K562 (cell line): ENCODE results near the gene DUSP3. TPM values are rescaled to one million over a fixed set of nuclear protein-coding genes. Genes with fewer than 3 reads are reported as not detected.
A peak's percentile ranks its signal among the peaks of the same experiment; 100 is the strongest.

Experiments used
- ATAC-seq: fragments of 200-7000 bp; cut with Tn5 transposase; 3 replicates; pipeline ENCODE4 v1.9.1; 2020; ENCODE audit warnings: moderate library complexity
- BruUV-seq: library from RNA; stranded (reverse); fragments of 400-500 nt; replicated peaks from 2 replicates; lab custom pipeline; 2021; lab: Mats Ljungman, UMichigan
- CTCF ChIA-PET: fragments of 300-600 bp; formaldehyde crosslinking; extraction: SDS; loops from one replicate; lab custom pipeline; 2021; ENCODE audit warnings: low intra/inter-chr PET ratio; lab: Yijun Ruan, JAX
- POLR2A ChIA-PET: fragments of 300-600, 350-650 bp; sonication (Branson Sonifier 250); formaldehyde crosslinking; extraction: SDS; loops from one replicate; lab custom pipeline; 2021; ENCODE audit warnings: antibody characterized with exemption, inconsistent platforms; lab: Yijun Ruan, JAX
- DNase-seq, 4 experiments: peaks; one replicate each; pipeline versions ENCODE4 v3.0.0 to v3.0.0-alpha.2; 2011 to 2018; ENCODE audit warnings: low spot score in 3 of 4, mixed read lengths in 3 of 4; ENCODE audit errors: extremely low read depth in 1 of 4
- FAIRE-seq: peaks from 2 replicates; lab custom pipeline; 2011; peaks lifted over from hg19 to GRCh38; lab: Jason Lieb, UNC
- H2AFZ ChIP-seq: 2 replicates; pipeline ENCODE4 v1.6.0; 2011; ENCODE audit warnings: low read depth, low read length, control low read depth, inconsistent platforms
- H3K27ac ChIP-seq: fragments of 200-600 bp; 3 replicates; pipeline ENCODE4 v1.8.0; 2011; ENCODE audit warnings: low read depth, mild to moderate bottlenecking, control low read depth, inconsistent platforms, low read length, moderate library complexity, mixed read lengths; ENCODE audit errors: extremely low read depth
- H3K27me3 ChIP-seq, 2 experiments: fragments of 300-600 bp in 1 of 2; 2 replicates in 1 of 2; 3 replicates in 1 of 2; pipeline versions ENCODE4 v1.6.0 to v1.8.0; 2011; ENCODE audit warnings: inconsistent platforms in 2 of 2, low read length in 2 of 2, mild to moderate bottlenecking in 1 of 2, mixed read lengths in 1 of 2, moderate library complexity in 1 of 2; ENCODE audit not compliant: control insufficient read depth in 2 of 2, insufficient read depth in 2 of 2
- H3K36me3 ChIP-seq: fragments of 300-600 bp; 3 replicates; pipeline ENCODE4 v1.8.0; 2011; ENCODE audit warnings: mild to moderate bottlenecking, low read length, inconsistent platforms; ENCODE audit not compliant: control insufficient read depth, insufficient read depth
- H3K4me1 ChIP-seq, 2 experiments: fragments of 200-600 bp in 1 of 2; replicated peaks in 1 of 2; 2 replicates in 1 of 2; 3 replicates in 1 of 2; pipeline versions ENCODE4 v1.5.1 to v1.8.0; 2011; ENCODE audit warnings: inconsistent platforms in 2 of 2, low read length in 2 of 2, mild to moderate bottlenecking in 1 of 2, mixed read lengths in 1 of 2, moderate library complexity in 1 of 2; ENCODE audit not compliant: control insufficient read depth in 2 of 2, insufficient read depth in 2 of 2
- H3K4me2 ChIP-seq: 2 replicates; pipeline ENCODE4 v1.6.1; 2011; ENCODE audit warnings: low read length, control low read depth, inconsistent platforms, mixed read lengths; ENCODE audit not compliant: insufficient read depth
- H3K4me3 ChIP-seq: fragments of 200-600 bp; sonication (generic), shearing (Covaris generic); 2 replicates; pipeline ENCODE4 v1.5.1; 2016; ENCODE audit warnings: control low read depth, inconsistent platforms
- H3K79me2 ChIP-seq: fragments of 200-600 bp; 3 replicates; pipeline ENCODE4 v1.8.0; 2011; ENCODE audit warnings: low read length, inconsistent platforms; ENCODE audit not compliant: control insufficient read depth, insufficient read depth
- H3K9ac ChIP-seq, 2 experiments: 2 replicates each; pipeline versions ENCODE4 v1.6.0 to v1.6.1; 2011; ENCODE audit warnings: low read depth in 2 of 2, low read length in 2 of 2, control low read depth in 1 of 2, inconsistent platforms in 1 of 2, mild to moderate bottlenecking in 1 of 2, mixed read lengths in 1 of 2; ENCODE audit not compliant: insufficient read depth in 1 of 2
- H3K9me1 ChIP-seq: one replicate; pipeline ENCODE4 v1.6.0; 2011; ENCODE audit warnings: inconsistent platforms, mild to moderate bottlenecking, low read length, moderate library complexity; ENCODE audit not compliant: control insufficient read depth, insufficient read depth
- H3K9me3 ChIP-seq: replicated peaks from 2 replicates; pipeline ENCODE4 v1.5.1; 2011; ENCODE audit warnings: low read depth, low read length, inconsistent platforms; ENCODE audit not compliant: control insufficient read depth, insufficient read depth
- H4K20me1 ChIP-seq: replicated peaks from 2 replicates; pipeline ENCODE4 v1.6.1; 2011; ENCODE audit warnings: low read length, inconsistent platforms, mixed read lengths; ENCODE audit not compliant: control insufficient read depth, insufficient read depth
- GTF2A2 ChIP-seq: IDR thresholded peaks from 2 replicates; pipeline ENCODE4 v1.6.1; 2016; ENCODE audit warnings: mild to moderate bottlenecking, missing genetic modification characterization, missing compliant biosample characterization
- HDAC2 ChIP-seq: fragments of 450-650 bp; IDR thresholded peaks from 2 replicates; pipeline ENCODE4 v1.6.1; 2016; ENCODE audit warnings: mild to moderate bottlenecking
- HIVEP1 ChIP-seq: fragments of 250-450 bp; sonication (Bioruptor Pico); IDR thresholded peaks from 2 replicates; pipeline ENCODE4 v1.4.0; 2020; ENCODE audit warnings: mild to moderate bottlenecking
- HMG20A ChIP-seq: fragments of 450-650 bp; formaldehyde crosslinking; conservative IDR thresholded peaks from 2 replicates; pipeline ENCODE4 v1.4.0; 2020; ENCODE audit warnings: mild to moderate bottlenecking, mixed read lengths
- POLR2G ChIP-seq: fragments of 200-400 bp; formaldehyde crosslinking; IDR thresholded peaks from 2 replicates; pipeline ENCODE4 v1.6.1; 2017; ENCODE audit warnings: low read depth, mild to moderate bottlenecking, antibody characterized with exemption, low read length, moderate library complexity
- SAP30 ChIP-seq: fragments of 200-600 bp; sonication (generic); IDR thresholded peaks from 2 replicates; pipeline ENCODE4 v1.6.1; 2012; ENCODE audit warnings: borderline replicate concordance, low read depth, mild to moderate bottlenecking, moderate library complexity, low read length, control low read depth, inconsistent platforms; ENCODE audit not compliant: insufficient read depth, poor library complexity, severe bottlenecking
- TAL1 ChIP-seq: fragments of 450-650 bp; IDR thresholded peaks from 2 replicates; pipeline ENCODE4 v1.6.1; 2016; ENCODE audit warnings: mild to moderate bottlenecking
- WGBS: fragments of 100-300 bp; shearing (Covaris generic); methylation state at CpG from one replicate; pipeline ENCODE4 v1.1.6; 2016; ENCODE audit warnings: low coverage, mixed read lengths; ENCODE audit not compliant: insufficient coverage; ENCODE audit errors: missing lambda C conversion rate; 5-methylcytosine and 5-hydroxymethylcytosine counted together
- in situ Hi-C: fragments of 300-500 bp; cut with MboI; formaldehyde crosslinking; loops from 4 replicates; pipeline ENCODE4 v1.15.0; 2018; ENCODE audit warnings: inconsistent platforms, mixed read lengths
- intact Hi-C: fragments of 100-400 bp; cut with micrococcal nuclease; formaldehyde crosslinking; loops from 2 replicates; pipeline ENCODE4 v1.14.2; 2022
- polyA plus RNA-seq, 8 experiments: library from polyadenylated mRNA; depleted of rRNA in 4 of 8; stranded (reverse) in 5 of 8; unstranded in 3 of 8; fragments of >200 nt; fragmentation: Nextera tagmentation in 2 of 8; fragmentation: Illumina TruSeq in 1 of 8; extraction: Ambion mirVana in 2 of 8; extraction: Trizol in 1 of 8; gene quantifications; 2 replicates each; pipeline versions ENCODE4 v1.2.1 to v1.2.3, GENCODE V29; 2011 to 2014; ENCODE audit warnings: inconsistent platforms in 1 of 8, missing spikeins in 1 of 8
- total RNA-seq, 7 experiments: library from RNA; depleted of rRNA in 6 of 7; stranded (reverse); fragments of >200 nt in 6 of 7; fragmentation: Illumina TruSeq in 2 of 7; extraction: Trizol in 2 of 7; gene quantifications; 2 replicates each; pipeline versions ENCODE4 v1.2.1 to v1.2.3, GENCODE V29; 2011 to 2021; ENCODE audit warnings: low replicate concordance in 1 of 7
- TF ChIP-seq, protein P1 (sequence below): IDR thresholded peaks from 2 replicates; pipeline ENCODE4 v1.6.1; 2012; ENCODE audit warnings: low read depth, low read length, improper control_type of control experiment, borderline replicate concordance
- TF ChIP-seq, protein P2 (sequence below): fragments of 250-450 bp; sonication (Bioruptor Pico); IDR thresholded peaks from 2 replicates; pipeline ENCODE4 v1.6.1; 2021; ENCODE audit warnings: mild to moderate bottlenecking

Gene DUSP3
- total and polyA plus RNA-seq, 9 of the 15 experiments (the other 6 are each of a cell fraction or from before 2014, with no cell fraction given) = 4.1 to 19.8 (median 12.3) TPM

DNA sequence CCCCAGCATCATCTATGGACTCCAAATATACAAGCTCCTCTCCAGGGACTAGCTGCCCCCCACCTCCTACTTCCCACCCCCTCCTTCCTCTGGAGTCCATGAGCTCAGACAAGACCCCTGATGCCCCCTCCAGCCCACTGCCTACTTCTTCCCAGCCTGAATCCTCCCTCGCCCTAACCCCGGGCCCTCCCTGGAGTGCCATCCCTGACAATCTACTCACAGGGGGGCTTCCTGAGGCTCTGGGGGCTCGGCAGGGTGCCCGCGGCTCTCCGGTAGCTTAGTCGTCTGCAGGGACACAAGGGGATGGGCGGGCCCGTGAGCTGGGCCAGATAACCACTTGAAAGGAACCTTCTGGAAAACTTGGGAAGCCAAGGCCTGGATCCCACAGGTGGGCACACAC lies 39.0 kb upstream of the DUSP3 start (continued):
- TF ChIP-seq, protein P1, sequence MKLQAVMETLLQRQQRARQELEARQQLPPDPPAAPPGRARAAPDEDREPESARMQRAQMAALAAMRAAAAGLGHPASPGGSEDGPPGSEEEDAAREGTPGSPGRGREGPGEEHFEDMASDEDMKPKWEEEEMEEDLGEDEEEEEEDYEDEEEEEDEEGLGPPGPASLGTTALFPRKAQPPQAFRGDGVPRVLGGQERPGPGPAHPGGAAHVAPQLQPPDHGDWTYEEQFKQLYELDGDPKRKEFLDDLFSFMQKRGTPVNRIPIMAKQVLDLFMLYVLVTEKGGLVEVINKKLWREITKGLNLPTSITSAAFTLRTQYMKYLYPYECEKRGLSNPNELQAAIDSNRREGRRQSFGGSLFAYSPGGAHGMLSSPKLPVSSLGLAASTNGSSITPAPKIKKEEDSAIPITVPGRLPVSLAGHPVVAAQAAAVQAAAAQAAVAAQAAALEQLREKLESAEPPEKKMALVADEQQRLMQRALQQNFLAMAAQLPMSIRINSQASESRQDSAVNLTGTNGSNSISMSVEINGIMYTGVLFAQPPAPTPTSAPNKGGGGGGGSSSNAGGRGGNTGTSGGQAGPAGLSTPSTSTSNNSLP = no peak
- TF ChIP-seq GTF2A2 (no peak), HMG20A (no peak), SAP30 (no peak), HIVEP1 (CRISPR knock-in tag) (no peak), TAL1 (no peak)

DNA sequence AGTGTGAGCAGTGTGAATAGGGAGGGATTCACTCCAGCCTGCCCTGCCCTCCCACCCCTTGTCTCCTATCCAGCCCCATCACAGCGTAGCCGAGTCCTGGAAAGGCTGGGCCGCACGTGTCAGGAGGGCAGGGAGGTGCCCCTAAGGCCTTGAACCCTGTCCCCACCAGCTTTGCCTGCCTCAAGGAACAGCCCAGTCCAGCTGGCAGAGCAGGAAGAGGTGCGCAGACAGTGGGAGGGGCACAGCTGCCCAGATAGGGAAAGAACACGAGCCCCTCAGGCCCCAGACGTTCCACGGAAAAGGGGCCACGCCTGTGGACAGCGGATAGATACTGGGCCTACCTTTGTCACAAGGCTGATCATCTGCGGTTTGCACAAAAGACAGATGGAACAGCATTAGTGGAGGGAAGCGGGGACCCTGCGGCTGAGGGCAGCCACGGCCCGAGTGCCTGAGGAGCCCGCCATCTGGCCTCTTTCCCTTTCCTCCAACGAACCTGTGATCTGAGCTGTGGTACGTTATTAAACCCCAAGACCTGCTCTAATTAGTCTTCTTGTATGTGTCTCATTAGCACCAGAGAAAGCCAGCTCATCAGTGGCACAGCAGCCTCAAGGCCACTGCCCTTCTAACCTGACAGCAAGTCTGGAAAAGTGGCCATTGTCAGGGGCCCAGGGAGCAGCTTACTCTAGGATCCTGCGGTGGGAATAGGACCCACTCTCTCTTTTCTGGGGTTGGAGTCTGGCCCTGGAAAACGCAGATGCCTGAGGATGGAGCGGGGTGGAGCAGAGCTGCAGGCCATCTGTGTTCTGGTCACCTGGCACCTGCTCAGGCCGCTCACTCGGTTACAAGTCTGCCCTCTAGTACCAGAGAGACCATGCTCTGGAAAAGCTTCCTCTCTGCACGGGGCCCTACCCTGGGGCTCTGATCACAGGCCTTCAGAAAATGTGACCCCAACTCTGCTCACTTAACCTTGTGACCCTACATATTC lies 37.9 kb upstream of the DUSP3 start:
- Histone ChIP-seq H4K20me1 (no peaks in the 10 kb centered on the region), H3K27me3 (0 out of 5 replicates have a peak, but pooled peaks cover 0 to 9% of the 10 kb centered on the region in 2 experiments), H3K27ac (no peak overlapping the region), H3K4me1 (peaks cover 0 to 3% of the 10 kb centered on the region in 2 experiments; a peak in 1 of 5 replicates), H2AFZ (no peak overlapping the region), H3K4me3 (no peak overlapping the region), H3K4me2 (no peak overlapping the region), H3K79me2 (no peaks in the 10 kb centered on the region), H3K36me3 (no peaks in the 10 kb centered on the region), H3K9me1 (no peaks in the 10 kb centered on the region), H3K9ac (no peak overlapping the region), H3K9me3 (no peaks in the 10 kb centered on the region)
- ATAC-seq (no peak), DNase-seq (no peak), FAIRE-seq (no peak)
- TF ChIP-seq, protein P2, sequence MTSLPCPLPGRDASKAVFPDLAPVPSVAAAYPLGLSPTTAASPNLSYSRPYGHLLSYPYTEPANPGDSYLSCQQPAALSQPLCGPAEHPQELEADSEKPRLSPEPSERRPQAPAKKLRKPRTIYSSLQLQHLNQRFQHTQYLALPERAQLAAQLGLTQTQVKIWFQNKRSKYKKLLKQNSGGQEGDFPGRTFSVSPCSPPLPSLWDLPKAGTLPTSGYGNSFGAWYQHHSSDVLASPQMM (CRISPR knock-in tag) = no peak
- TF ChIP-seq HDAC2 (no peak), POLR2G (0 out of 2 replicates have a peak, but pooled peaks have one; percentile 21)
- intact Hi-C loops (no loop called here), in situ Hi-C loops (no loop called here)
- ChIA-PET CTCF (no interaction called here), POLR2A (interaction anchor here (0.6 to 3.5 kb wide), 5 partner anchors 11 to 280 kb away, joined by 3 to 32 read pairs (median 3); partner anchors contain the start of gene CFAP97D1)
- 51% methylated on average over 23 of the region's 24 CpGs for WGBS
- no TSS peak for BruUV-seq
